OCI-LY3 (cell line): Measurements from ENCODE around the gene GTF2IRD2.
"Not testable (repeated sequence)": the region's sequence is repeated elsewhere in the genome, so short reads cannot be mapped to it uniquely, and the experiment has no call there.

ENCODE experiments used
- EZH2phosphoT487 ChIP-seq: fragments of 200-600 bp; shearing (Covaris generic); IDR thresholded peaks from 2 replicates; pipeline ENCODE4 v1.6.1; 2018; ENCODE audit warnings: antibody characterized with exemption, mixed run types, low read depth
- TF ChIP-seq, protein P1 (sequence below): fragments of 200-600, 300-600 bp; sonication (generic); IDR thresholded peaks from 2 replicates; pipeline ENCODE4 v1.5.1; 2014; ENCODE audit warnings: antibody characterized with exemption, low read length, low read depth

DNA sequence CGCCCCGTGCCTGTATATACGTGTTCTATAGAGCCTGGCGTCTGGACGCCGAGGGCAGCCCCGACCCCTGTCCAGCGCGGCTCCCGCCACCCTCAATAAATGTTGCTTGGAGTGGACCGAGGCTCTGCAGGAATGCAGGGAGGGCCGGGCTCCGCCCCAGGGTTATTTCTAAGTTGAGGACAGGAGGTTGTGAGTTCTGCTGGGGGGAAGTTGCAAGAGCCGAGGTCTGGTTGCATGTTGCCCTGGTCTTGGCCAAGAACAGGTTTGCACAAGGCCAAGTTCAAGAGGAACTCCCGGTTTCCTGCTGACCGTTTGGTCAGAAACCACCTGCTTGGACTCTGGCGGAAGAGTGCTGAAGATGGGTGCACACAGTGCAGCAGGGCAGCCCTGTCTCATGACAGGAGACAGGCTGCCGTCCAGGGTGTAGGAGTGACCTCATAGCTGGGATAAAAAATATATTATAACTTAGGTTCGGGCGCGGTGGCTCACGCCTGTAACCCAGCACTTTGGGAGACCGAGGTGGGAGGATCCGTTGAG, 62.1 kb downstream of the GTF2IRD2 start:
- TF ChIP-seq, protein P1, sequence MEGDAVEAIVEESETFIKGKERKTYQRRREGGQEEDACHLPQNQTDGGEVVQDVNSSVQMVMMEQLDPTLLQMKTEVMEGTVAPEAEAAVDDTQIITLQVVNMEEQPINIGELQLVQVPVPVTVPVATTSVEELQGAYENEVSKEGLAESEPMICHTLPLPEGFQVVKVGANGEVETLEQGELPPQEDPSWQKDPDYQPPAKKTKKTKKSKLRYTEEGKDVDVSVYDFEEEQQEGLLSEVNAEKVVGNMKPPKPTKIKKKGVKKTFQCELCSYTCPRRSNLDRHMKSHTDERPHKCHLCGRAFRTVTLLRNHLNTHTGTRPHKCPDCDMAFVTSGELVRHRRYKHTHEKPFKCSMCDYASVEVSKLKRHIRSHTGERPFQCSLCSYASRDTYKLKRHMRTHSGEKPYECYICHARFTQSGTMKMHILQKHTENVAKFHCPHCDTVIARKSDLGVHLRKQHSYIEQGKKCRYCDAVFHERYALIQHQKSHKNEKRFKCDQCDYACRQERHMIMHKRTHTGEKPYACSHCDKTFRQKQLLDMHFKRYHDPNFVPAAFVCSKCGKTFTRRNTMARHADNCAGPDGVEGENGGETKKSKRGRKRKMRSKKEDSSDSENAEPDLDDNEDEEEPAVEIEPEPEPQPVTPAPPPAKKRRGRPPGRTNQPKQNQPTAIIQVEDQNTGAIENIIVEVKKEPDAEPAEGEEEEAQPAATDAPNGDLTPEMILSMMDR = not testable (repeated sequence)
- not testable (repeated sequence) for TF ChIP-seq EZH2phosphoT487
